Measurements from ENCODE around the gene ZSWIM4. TPM values are rescaled to one million over a fixed set of nuclear protein-coding genes. Genes with fewer than 3 reads are reported as not detected.

The ZSWIM4 gene
- total and polyA plus RNA-seq, 2 of the 13 experiments (the other 11 are each of a cell fraction or from before 2014, with no cell fraction given): 0.33 to 0.86 TPM

GRCh38 chr19:13748169-13748828, 46.9 kb upstream of the ZSWIM4 start (continued):
- TF ChIP-seq ATF3 (CRISPR knock-in tag; IDR thresholded peaks at IDR 0.05) (no peak), NFE2 (CRISPR knock-in tag; IDR thresholded peaks at IDR 0.05) (no peak), ZFP1 (CRISPR knock-in tag; IDR thresholded peaks at IDR 0.05) (no peak), JUNB (CRISPR knock-in tag; IDR thresholded peaks at IDR 0.05; ENCODE audit: borderline replicate concordance) (no peak), CREBL2 (CRISPR knock-in tag; IDR thresholded peaks at IDR 0.05; ENCODE audit: borderline replicate concordance) (no peak), ZFP36L1 (CRISPR knock-in tag; IDR thresholded peaks at IDR 0.05) (no peak; the same call in 1 of the 2 replicates), ZNF224 (CRISPR knock-in tag; IDR thresholded peaks at IDR 0.05) (no peak), ZNF678 (CRISPR knock-in tag; IDR thresholded peaks at IDR 0.05) (no peak), CEBPG (CRISPR knock-in tag; IDR thresholded peaks at IDR 0.05) (0 out of 2 replicates have a peak, but pooled peaks have one; percentile 26), ZNF501 (CRISPR knock-in tag; IDR thresholded peaks at IDR 0.05) (no peak), ZNF557 (CRISPR knock-in tag; IDR thresholded peaks at IDR 0.05) (no peak), ZNF660 (CRISPR knock-in tag; IDR thresholded peaks at IDR 0.05; ENCODE audit: borderline replicate concordance, low read depth) (no peak), TFE3 (CRISPR knock-in tag; IDR thresholded peaks at IDR 0.05) (no peak), ZNF597 (CRISPR knock-in tag; IDR thresholded peaks at IDR 0.05) (no peak), MTA3 (CRISPR knock-in tag; IDR thresholded peaks at IDR 0.05) (no peak)
- TF ChIP-seq, protein P1, sequence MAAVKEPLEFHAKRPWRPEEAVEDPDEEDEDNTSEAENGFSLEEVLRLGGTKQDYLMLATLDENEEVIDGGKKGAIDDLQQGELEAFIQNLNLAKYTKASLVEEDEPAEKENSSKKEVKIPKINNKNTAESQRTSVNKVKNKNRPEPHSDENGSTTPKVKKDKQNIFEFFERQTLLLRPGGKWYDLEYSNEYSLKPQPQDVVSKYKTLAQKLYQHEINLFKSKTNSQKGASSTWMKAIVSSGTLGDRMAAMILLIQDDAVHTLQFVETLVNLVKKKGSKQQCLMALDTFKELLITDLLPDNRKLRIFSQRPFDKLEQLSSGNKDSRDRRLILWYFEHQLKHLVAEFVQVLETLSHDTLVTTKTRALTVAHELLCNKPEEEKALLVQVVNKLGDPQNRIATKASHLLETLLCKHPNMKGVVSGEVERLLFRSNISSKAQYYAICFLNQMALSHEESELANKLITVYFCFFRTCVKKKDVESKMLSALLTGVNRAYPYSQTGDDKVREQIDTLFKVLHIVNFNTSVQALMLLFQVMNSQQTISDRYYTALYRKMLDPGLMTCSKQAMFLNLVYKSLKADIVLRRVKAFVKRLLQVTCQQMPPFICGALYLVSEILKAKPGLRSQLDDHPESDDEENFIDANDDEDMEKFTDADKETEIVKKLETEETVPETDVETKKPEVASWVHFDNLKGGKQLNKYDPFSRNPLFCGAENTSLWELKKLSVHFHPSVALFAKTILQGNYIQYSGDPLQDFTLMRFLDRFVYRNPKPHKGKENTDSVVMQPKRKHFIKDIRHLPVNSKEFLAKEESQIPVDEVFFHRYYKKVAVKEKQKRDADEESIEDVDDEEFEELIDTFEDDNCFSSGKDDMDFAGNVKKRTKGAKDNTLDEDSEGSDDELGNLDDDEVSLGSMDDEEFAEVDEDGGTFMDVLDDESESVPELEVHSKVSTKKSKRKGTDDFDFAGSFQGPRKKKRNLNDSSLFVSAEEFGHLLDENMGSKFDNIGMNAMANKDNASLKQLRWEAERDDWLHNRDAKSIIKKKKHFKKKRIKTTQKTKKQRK (IDR thresholded peaks at IDR 0.05; ENCODE audit: low read length): no peak
- TF ChIP-seq, protein P2, sequence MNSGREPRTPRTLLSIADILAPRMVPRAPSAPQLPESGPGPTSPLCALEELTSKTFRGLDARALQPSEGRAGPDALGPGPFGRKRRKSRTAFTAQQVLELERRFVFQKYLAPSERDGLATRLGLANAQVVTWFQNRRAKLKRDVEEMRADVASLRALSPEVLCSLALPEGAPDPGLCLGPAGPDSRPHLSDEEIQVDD (CRISPR knock-in tag; IDR thresholded peaks at IDR 0.05; ENCODE audit: borderline replicate concordance): no peak
- TF ChIP-seq, protein P3, sequence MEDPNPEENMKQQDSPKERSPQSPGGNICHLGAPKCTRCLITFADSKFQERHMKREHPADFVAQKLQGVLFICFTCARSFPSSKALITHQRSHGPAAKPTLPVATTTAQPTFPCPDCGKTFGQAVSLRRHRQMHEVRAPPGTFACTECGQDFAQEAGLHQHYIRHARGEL (CRISPR knock-in tag; IDR thresholded peaks at IDR 0.05): no peak
- TF ChIP-seq, protein P4, sequence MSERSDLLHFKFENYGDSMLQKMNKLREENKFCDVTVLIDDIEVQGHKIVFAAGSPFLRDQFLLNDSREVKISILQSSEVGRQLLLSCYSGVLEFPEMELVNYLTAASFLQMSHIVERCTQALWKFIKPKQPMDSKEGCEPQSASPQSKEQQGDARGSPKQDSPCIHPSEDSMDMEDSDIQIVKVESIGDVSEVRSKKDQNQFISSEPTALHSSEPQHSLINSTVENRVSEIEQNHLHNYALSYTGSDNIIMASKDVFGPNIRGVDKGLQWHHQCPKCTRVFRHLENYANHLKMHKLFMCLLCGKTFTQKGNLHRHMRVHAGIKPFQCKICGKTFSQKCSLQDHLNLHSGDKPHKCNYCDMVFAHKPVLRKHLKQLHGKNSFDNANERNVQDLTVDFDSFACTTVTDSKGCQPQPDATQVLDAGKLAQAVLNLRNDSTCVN (CRISPR knock-in tag; IDR thresholded peaks at IDR 0.05; ENCODE audit: borderline replicate concordance): no peak
- TF ChIP-seq, protein P5, sequence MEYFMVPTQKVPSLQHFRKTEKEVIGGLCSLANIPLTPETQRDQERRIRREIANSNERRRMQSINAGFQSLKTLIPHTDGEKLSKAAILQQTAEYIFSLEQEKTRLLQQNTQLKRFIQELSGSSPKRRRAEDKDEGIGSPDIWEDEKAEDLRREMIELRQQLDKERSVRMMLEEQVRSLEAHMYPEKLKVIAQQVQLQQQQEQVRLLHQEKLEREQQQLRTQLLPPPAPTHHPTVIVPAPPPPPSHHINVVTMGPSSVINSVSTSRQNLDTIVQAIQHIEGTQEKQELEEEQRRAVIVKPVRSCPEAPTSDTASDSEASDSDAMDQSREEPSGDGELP (IDR thresholded peaks at IDR 0.05; ENCODE audit: borderline replicate concordance, low read depth): peak; percentile 61; the same call in 1 of the 2 replicates
